ENCODE measurements around the gene ARID5A.

GRCh38 chr2:96499061-96499960 lies 37.2 kb upstream of the ARID5A start:
- TF ChIP-seq EZH2 (IDR thresholded peaks at IDR 0.05; ENCODE audit: insufficient read depth, poor library complexity, severe bottlenecking): no peak
- no peak for TF ChIP-seq EZH2phosphoT487 (IDR thresholded peaks at IDR 0.05; ENCODE audit: insufficient read depth, low read depth)

Measured in GM23248 (cell line).